ENCODE results near the gene MX2. TPM values are rescaled to one million over a fixed set of nuclear protein-coding genes. Genes with fewer than 3 reads are reported as not detected.

Gene MX2
- total RNA-seq, 1 donor from 2014 or later = 0.92 TPM

- Mint-ChIP-seq H3K27me3 (peaks cover 11% of the 10 kb centered on the region), H3K36me3 (no peaks in the 10 kb centered on the region)
Observed at GRCh38 chr21:41403966-41404365, 42.1 kb downstream of the MX2 start.

GRCh38 chr21:41405321-41405720 lies 43.5 kb downstream of the MX2 start:
- Mint-ChIP-seq H3K27ac (no peak overlapping the region), H3K9me3 (no peaks in the 10 kb centered on the region), H3K4me1 (ENCODE audit: unreplicated experiment) (peaks cover under 1% of the 10 kb centered on the region), H3K36me3 (no peaks in the 10 kb centered on the region), H3K4me3 (no peak overlapping the region), H3K27me3 (peaks cover 11% of the 10 kb centered on the region)
- TF ChIP-seq, protein P1, sequence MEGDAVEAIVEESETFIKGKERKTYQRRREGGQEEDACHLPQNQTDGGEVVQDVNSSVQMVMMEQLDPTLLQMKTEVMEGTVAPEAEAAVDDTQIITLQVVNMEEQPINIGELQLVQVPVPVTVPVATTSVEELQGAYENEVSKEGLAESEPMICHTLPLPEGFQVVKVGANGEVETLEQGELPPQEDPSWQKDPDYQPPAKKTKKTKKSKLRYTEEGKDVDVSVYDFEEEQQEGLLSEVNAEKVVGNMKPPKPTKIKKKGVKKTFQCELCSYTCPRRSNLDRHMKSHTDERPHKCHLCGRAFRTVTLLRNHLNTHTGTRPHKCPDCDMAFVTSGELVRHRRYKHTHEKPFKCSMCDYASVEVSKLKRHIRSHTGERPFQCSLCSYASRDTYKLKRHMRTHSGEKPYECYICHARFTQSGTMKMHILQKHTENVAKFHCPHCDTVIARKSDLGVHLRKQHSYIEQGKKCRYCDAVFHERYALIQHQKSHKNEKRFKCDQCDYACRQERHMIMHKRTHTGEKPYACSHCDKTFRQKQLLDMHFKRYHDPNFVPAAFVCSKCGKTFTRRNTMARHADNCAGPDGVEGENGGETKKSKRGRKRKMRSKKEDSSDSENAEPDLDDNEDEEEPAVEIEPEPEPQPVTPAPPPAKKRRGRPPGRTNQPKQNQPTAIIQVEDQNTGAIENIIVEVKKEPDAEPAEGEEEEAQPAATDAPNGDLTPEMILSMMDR (conservative IDR thresholded peaks at IDR 0.05) = no peak
- DNase-seq (ENCODE audit: extremely low spot score, unreplicated experiment) = no peak

More at GRCh38 chr21:41403966-41404365, 42.1 kb downstream of the MX2 start:
- Mint-ChIP-seq H3K4me1 (ENCODE audit: unreplicated experiment) (no peaks in the 10 kb centered on the region), H3K4me3 (no peak overlapping the region), H3K9me3 (no peaks in the 10 kb centered on the region), H3K27ac (no peak overlapping the region)
- TF ChIP-seq, protein P1 (conservative IDR thresholded peaks at IDR 0.05) = no peak
- DNase-seq (ENCODE audit: extremely low spot score, unreplicated experiment) = no peak

DNA sequence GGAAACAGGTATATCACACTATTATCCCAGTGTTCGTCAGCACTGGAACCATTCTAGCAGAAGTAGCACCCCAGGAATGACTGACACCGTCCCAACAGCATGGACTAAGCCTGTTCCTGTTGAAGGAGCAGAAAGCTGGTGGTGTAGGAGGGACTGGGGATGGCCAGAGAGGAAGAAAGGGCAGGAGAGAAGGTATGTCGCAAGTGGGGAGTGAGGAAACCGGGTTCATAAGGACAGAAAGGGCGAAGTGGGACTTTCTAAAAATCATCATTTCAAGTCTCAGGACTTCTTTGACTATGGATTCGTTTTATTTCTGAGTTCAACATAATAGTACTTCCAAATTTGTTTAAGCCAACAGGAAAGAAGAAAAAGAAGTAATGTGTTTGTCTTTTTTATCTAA lies 44.5 kb downstream of the MX2 start:
- H3K36me3 Mint-ChIP-seq = no peaks in the 10 kb centered on the region
- H3K9me3 Mint-ChIP-seq = no peaks in the 10 kb centered on the region
- H3K4me3 Mint-ChIP-seq = no peak overlapping the region
- no peak for DNase-seq (ENCODE audit: extremely low spot score, unreplicated experiment)
- TF ChIP-seq, protein P1 (conservative IDR thresholded peaks at IDR 0.05) = no peak
- peaks cover 11% of the 10 kb centered on the region for H3K27me3 Mint-ChIP-seq
- H3K27ac Mint-ChIP-seq = no peak overlapping the region
- H3K4me1 Mint-ChIP-seq (ENCODE audit: unreplicated experiment) = peaks cover 8% of the 10 kb centered on the region

- Mint-ChIP-seq H3K9me3 (no peaks in the 10 kb centered on the region), H3K4me1 (ENCODE audit: unreplicated experiment) (peaks cover 11% of the 10 kb centered on the region), H3K4me3 (no peak overlapping the region), H3K27me3 (peaks cover 11% of the 10 kb centered on the region), H3K36me3 (no peaks in the 10 kb centered on the region), H3K27ac (no peak overlapping the region)
- TF ChIP-seq, protein P1 (conservative IDR thresholded peaks at IDR 0.05) = no peak
- no peak for DNase-seq (ENCODE audit: extremely low spot score, unreplicated experiment)
Observed at GRCh38 chr21:41407541-41408460, 46.0 kb downstream of the MX2 start.

DNA sequence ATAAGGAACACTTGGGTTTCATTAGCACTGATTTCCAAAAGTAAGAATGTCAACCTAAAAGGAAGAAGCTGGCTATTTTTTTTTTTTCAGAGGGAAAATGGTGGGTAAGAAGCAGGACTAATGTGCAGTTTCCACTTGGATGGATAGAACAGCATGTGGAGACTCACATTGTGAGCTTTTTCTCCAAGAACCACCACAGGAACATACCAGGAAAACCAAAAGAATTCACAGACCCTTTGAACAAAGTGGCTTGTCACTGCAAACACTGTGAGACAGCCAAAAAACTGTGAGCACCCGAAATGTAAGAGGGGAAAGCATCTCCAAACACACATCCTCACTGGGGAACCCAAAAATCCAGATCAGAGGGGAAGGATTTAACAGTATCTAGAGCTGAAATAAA lies 48.5 kb downstream of the MX2 start:
- peak overlapping the region; percentile 15 for H3K27ac Mint-ChIP-seq
- DNase-seq (ENCODE audit: extremely low spot score, unreplicated experiment) = no peak
- no peaks in the 10 kb centered on the region for H3K9me3 Mint-ChIP-seq
- peaks cover 16% of the 10 kb centered on the region for H3K27me3 Mint-ChIP-seq
- TF ChIP-seq, protein P1 (conservative IDR thresholded peaks at IDR 0.05) = no peak
- H3K36me3 Mint-ChIP-seq = no peaks in the 10 kb centered on the region
- no peak overlapping the region for H3K4me3 Mint-ChIP-seq
- peaks cover 11% of the 10 kb centered on the region for H3K4me1 Mint-ChIP-seq (ENCODE audit: unreplicated experiment)

Measured in type B pancreatic cell (in vitro differentiated cells).